ENCODE measurements around the gene DENND6A.

DNA sequence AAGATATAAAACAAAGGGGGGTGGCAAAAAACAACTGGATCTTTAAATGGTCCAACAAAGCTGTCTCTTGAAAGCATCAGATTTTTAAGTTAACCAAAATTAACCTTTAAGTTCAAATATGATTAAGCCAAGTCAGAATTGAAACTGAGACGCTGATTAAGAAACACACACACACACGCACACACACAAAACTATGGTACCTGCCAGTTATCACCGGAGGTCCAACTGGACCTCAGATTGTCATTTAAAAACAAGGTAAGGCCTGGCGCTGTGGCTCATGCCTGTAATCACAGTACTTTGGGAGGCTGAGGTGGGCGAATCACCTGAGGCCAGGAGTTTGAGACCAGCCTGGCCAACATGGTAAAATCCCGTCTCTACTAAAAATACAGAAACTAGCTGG lies 106.1 kb downstream of the DENND6A start:
- TF ChIP-seq, protein P1, sequence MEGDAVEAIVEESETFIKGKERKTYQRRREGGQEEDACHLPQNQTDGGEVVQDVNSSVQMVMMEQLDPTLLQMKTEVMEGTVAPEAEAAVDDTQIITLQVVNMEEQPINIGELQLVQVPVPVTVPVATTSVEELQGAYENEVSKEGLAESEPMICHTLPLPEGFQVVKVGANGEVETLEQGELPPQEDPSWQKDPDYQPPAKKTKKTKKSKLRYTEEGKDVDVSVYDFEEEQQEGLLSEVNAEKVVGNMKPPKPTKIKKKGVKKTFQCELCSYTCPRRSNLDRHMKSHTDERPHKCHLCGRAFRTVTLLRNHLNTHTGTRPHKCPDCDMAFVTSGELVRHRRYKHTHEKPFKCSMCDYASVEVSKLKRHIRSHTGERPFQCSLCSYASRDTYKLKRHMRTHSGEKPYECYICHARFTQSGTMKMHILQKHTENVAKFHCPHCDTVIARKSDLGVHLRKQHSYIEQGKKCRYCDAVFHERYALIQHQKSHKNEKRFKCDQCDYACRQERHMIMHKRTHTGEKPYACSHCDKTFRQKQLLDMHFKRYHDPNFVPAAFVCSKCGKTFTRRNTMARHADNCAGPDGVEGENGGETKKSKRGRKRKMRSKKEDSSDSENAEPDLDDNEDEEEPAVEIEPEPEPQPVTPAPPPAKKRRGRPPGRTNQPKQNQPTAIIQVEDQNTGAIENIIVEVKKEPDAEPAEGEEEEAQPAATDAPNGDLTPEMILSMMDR (IDR thresholded peaks at IDR 0.05), result no peak
- TF ChIP-seq EZH2 (IDR thresholded peaks at IDR 0.05), result no peak

Measured in neural progenitor cell (in vitro differentiated cells).